Choroid plexus epithelial cell (primary cell): ENCODE data around the gene MYO9A.

Experiments
- DNase-seq: peaks from one replicate; pipeline ENCODE4 v3.0.0-alpha.2; 2010; ENCODE audit warnings: low read depth
- H3K4me3 ChIP-seq: 2 replicates; pipeline ENCODE4 v1.5.1; 2011; ENCODE audit warnings: low read depth, mild to moderate bottlenecking, control low read depth, low read length, moderate library complexity
- CTCF ChIP-seq: conservative IDR thresholded peaks from 2 replicates; pipeline ENCODE4 v1.5.1; 2011; ENCODE audit warnings: low read depth, mild to moderate bottlenecking, control low read depth, inconsistent platforms, low read length, moderate library complexity

Gene MYO9A

GRCh38 chr15:72092691-72093090 is 25.3 kb downstream of the MYO9A start:
- TF ChIP-seq CTCF = no peak
- H3K4me3 ChIP-seq = no peak overlapping the region
- DNase-seq = no peak

- TF ChIP-seq CTCF = no peak
- no peak for DNase-seq
- H3K4me3 ChIP-seq = no peak overlapping the region
These were observed 25.9 kb downstream of the MYO9A start for GRCh38 chr15:72092006-72092405.

GRCh38 chr15:72086920-72087648 is 30.9 kb downstream of the MYO9A start:
- DNase-seq = no peak
- H3K4me3 ChIP-seq = no peak overlapping the region
- no peak for TF ChIP-seq CTCF

- DNase-seq = no peak
- no peak for TF ChIP-seq CTCF
- H3K4me3 ChIP-seq = no peak overlapping the region
These were observed 31.8 kb downstream of the MYO9A start for GRCh38 chr15:72086010-72086697.

- TF ChIP-seq CTCF = no peak
- no peak for DNase-seq
- H3K4me3 ChIP-seq = no peak overlapping the region
These were observed 35.8 kb downstream of the MYO9A start for GRCh38 chr15:72082176-72082575.

GRCh38 chr15:72078887-72079286 is 39.1 kb downstream of the MYO9A start:
- no peak for DNase-seq
- TF ChIP-seq CTCF = no peak
- H3K4me3 ChIP-seq = no peak overlapping the region

- no peak for TF ChIP-seq CTCF
- no peak for DNase-seq
- no peak overlapping the region for H3K4me3 ChIP-seq
These were observed 40.0 kb downstream of the MYO9A start for GRCh38 chr15:72077950-72078349.
